HG03175 (cell line): ENCODE results near the gene TMEM208.

Source experiments
- ATAC-seq: cut with Tn5 transposase; IDR thresholded peaks from one replicate; pipeline ENCODE4 v1.9.1; 2021; ENCODE audit warnings: mild to moderate bottlenecking, moderate library complexity; ENCODE audit not compliant: unreplicated experiment

TMEM208 gene

GRCh38 chr16:67248401-67249177 is 21.7 kb downstream of the TMEM208 start, which contains the start of gene SLC9A5:
Gene SLC9A5 (plus strand): TSS chr16:67248979. CDS start chr16:67249015, 36 bp downstream.
- no peak for ATAC-seq

GRCh38 chr16:67249178-67250044 is 22.5 kb downstream of the TMEM208 start:
- no peak for ATAC-seq

- no peak for ATAC-seq
Observed at GRCh38 chr16:67250045-67250327, 23.1 kb downstream of the TMEM208 start.

GRCh38 chr16:67252609-67253497 is 25.9 kb downstream of the TMEM208 start:
- ATAC-seq, result no peak

- ATAC-seq, result no peak
Observed at GRCh38 chr16:67254801-67255552, 28.0 kb downstream of the TMEM208 start.

- no peak for ATAC-seq
Observed at GRCh38 chr16:67255553-67256221, 28.8 kb downstream of the TMEM208 start.

- ATAC-seq, result no peak
Observed at GRCh38 chr16:67256701-67257230, 29.8 kb downstream of the TMEM208 start.

GRCh38 chr16:67257486-67258160 is 30.7 kb downstream of the TMEM208 start:
- ATAC-seq, result no peak

GRCh38 chr16:67258161-67258835 is 31.4 kb downstream of the TMEM208 start:
- ATAC-seq, result no peak

- no peak for ATAC-seq
Observed at GRCh38 chr16:67259705-67260104, 32.8 kb downstream of the TMEM208 start.

- no peak for ATAC-seq
Observed at GRCh38 chr16:67260426-67261063, 33.6 kb downstream of the TMEM208 start.

GRCh38 chr16:67263201-67263600 is 36.3 kb downstream of the TMEM208 start:
- ATAC-seq, result no peak

- no peak for ATAC-seq
Observed at GRCh38 chr16:67264277-67264676, 37.3 kb downstream of the TMEM208 start.

GRCh38 chr16:67264866-67265265 is 37.9 kb downstream of the TMEM208 start:
- ATAC-seq, result no peak

- no peak for ATAC-seq
Observed at GRCh38 chr16:67265834-67266233, 38.9 kb downstream of the TMEM208 start.

GRCh38 chr16:67268136-67268579 is 41.2 kb downstream of the TMEM208 start:
- ATAC-seq, result no peak

GRCh38 chr16:67269766-67270165 is 42.8 kb downstream of the TMEM208 start:
- ATAC-seq, result no peak

GRCh38 chr16:67270931-67271338 is 44.0 kb downstream of the TMEM208 start:
- ATAC-seq, result no peak
